Measurements from ENCODE around the gene AASS. TPM values are rescaled to one million over a fixed set of nuclear protein-coding genes. Genes with fewer than 3 reads are reported as not detected.

The AASS gene
- total RNA-seq, 1 experiment from 2014 or later: 15.6 TPM

DNA sequence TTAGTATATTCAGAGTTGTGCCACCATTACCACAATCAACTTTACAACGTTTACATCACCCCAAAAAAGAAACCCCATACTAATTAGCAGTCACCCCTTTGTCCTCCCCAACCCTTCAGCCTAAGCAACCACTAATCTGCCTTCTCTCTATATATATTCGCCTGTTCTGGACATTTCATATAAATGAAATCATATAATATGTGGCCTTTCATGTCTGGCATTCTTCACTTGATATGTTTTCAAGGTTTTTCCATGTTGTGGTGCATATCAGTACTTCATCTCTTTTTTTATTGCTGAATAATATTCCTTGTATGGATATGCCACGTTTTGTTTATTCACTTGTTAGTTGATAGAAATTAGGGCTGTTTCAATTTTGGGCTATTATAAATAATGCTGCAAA is 70.4 kb downstream of the AASS start:
- Mint-ChIP-seq H3K27me3 (ENCODE audit: insufficient read depth, unreplicated experiment) (no peaks in the 10 kb centered on the region), H3K36me3 (ENCODE audit: insufficient read depth, unreplicated experiment) (peaks cover 30% of the 10 kb centered on the region), H3K27ac (ENCODE audit: low read depth, unreplicated experiment) (no peak overlapping the region), H3K4me1 (ENCODE audit: insufficient read depth, unreplicated experiment) (no peaks in the 10 kb centered on the region), H3K4me3 (ENCODE audit: unreplicated experiment) (no peak overlapping the region), H3K9me3 (ENCODE audit: unreplicated experiment) (no peaks in the 10 kb centered on the region)
- intact Hi-C loops (cut with micrococcal nuclease): no loop called here
- TF ChIP-seq, protein P1, sequence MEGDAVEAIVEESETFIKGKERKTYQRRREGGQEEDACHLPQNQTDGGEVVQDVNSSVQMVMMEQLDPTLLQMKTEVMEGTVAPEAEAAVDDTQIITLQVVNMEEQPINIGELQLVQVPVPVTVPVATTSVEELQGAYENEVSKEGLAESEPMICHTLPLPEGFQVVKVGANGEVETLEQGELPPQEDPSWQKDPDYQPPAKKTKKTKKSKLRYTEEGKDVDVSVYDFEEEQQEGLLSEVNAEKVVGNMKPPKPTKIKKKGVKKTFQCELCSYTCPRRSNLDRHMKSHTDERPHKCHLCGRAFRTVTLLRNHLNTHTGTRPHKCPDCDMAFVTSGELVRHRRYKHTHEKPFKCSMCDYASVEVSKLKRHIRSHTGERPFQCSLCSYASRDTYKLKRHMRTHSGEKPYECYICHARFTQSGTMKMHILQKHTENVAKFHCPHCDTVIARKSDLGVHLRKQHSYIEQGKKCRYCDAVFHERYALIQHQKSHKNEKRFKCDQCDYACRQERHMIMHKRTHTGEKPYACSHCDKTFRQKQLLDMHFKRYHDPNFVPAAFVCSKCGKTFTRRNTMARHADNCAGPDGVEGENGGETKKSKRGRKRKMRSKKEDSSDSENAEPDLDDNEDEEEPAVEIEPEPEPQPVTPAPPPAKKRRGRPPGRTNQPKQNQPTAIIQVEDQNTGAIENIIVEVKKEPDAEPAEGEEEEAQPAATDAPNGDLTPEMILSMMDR (IDR thresholded peaks at IDR 0.05; ENCODE audit: unreplicated experiment): no peak
- POLR2A ChIA-PET: no interaction called here
- no peak for DNase-seq (ENCODE audit: unreplicated experiment)
- CTCF ChIA-PET: no interaction called here
- BruUV-seq (replicated peaks): no TSS peak

DNA sequence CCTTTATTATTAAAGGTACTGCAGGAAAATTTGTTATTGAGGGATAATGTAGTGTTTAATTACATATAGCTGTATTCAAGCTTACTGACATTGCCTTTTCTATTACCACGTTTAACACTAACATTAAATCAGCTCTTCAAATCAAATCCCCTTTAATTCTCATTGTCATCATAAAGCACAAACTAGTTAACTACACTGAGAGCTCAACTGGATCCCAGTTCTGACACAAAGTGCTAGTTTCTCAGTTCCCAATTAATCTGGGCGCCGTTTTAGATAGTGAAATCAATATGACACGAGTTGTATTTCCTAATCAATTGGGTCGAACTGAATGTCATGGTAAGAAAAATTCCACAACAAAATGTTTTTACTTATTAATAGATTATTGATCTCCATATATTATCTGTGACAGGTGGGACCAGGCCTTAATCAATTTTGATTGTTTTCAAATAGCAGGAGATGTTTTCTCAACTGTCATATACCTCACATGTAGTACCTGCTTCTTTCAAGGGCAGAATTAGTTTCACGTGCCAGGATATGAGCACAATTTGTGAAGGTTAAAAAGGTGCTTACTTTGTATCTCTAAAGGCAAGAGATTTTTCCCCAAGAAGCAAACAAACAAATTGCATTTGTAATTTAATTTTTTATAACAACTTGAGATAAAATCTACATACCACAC is 71.0 kb downstream of the AASS start:
- H3K36me3 Mint-ChIP-seq (ENCODE audit: insufficient read depth, unreplicated experiment): peaks cover 29% of the 10 kb centered on the region
- no peak for DNase-seq (ENCODE audit: unreplicated experiment)
- H3K9me3 Mint-ChIP-seq (ENCODE audit: unreplicated experiment): no peaks in the 10 kb centered on the region
- ChIA-PET CTCF (interaction anchor here (0.6 to 1.7 kb wide), 3 partner anchors 9 to 1772 kb away, joined by 3 to 4 read pairs (median 3); partner anchors contain the start of gene HYAL4), POLR2A (no interaction called here)
- no peak overlapping the region for H3K27ac Mint-ChIP-seq (ENCODE audit: low read depth, unreplicated experiment)
- no peaks in the 10 kb centered on the region for H3K27me3 Mint-ChIP-seq (ENCODE audit: insufficient read depth, unreplicated experiment)
- H3K4me1 Mint-ChIP-seq (ENCODE audit: insufficient read depth, unreplicated experiment): no peaks in the 10 kb centered on the region
- intact Hi-C loops (cut with micrococcal nuclease): no loop called here
- TF ChIP-seq, protein P1 (IDR thresholded peaks at IDR 0.05; ENCODE audit: unreplicated experiment): no peak
- no TSS peak for BruUV-seq (replicated peaks)
- H3K4me3 Mint-ChIP-seq (ENCODE audit: unreplicated experiment): no peak overlapping the region

DNA sequence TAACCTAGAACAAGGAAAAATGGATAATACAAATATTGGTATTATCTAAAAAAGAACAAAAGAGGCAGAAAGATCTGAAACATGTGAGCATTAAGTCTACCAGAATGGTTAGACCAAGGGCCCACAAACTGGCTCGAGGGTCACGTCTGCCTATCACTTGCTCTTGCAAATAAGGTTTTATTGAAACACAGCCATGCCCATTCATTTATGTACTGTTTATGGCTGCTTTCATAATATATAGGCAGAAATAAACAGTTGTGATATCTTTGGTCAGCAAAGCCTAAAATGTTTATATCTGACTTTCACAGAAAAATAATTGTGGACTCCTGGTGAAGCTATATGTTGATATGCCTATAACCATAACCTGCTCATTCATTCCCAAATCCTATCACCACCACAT is 71.8 kb downstream of the AASS start:
- no TSS peak for BruUV-seq (replicated peaks)
- ChIA-PET POLR2A (no interaction called here), CTCF (interaction anchor here (0.6 to 1.7 kb wide), 3 partner anchors 21 to 1772 kb away, joined by 3 to 4 read pairs (median 3); partner anchors contain the start of gene HYAL4)
- TF ChIP-seq, protein P1 (IDR thresholded peaks at IDR 0.05; ENCODE audit: unreplicated experiment): no peak
- Mint-ChIP-seq H3K27ac (ENCODE audit: low read depth, unreplicated experiment) (no peak overlapping the region), H3K4me1 (ENCODE audit: insufficient read depth, unreplicated experiment) (no peaks in the 10 kb centered on the region), H3K36me3 (ENCODE audit: insufficient read depth, unreplicated experiment) (peaks cover 21% of the 10 kb centered on the region), H3K4me3 (ENCODE audit: unreplicated experiment) (no peak overlapping the region), H3K9me3 (ENCODE audit: unreplicated experiment) (no peaks in the 10 kb centered on the region), H3K27me3 (ENCODE audit: insufficient read depth, unreplicated experiment) (no peaks in the 10 kb centered on the region)
- intact Hi-C loops (cut with micrococcal nuclease): no loop called here
- no peak for DNase-seq (ENCODE audit: unreplicated experiment)

DNA sequence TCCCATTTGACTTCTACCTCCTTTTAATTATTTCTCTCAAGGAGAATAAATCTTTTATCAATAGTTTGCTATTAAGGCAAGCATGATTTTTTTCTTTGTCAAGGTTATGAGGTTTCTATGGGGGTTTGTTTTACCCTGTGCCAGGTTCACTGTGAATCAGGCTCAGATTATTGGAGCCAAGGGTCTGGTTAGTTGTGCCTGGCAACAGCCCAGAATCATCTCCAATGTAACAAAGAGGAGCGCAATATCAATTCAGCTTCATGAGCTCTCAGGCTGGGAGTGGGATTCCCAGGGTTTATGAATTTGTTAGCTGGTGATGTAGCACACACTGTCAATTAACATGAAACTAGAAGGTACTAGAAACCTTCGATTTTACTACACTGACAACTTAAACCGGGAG is 73.2 kb downstream of the AASS start:
- TF ChIP-seq, protein P1 (IDR thresholded peaks at IDR 0.05; ENCODE audit: unreplicated experiment): no peak
- Mint-ChIP-seq H3K4me3 (ENCODE audit: unreplicated experiment) (no peak overlapping the region), H3K4me1 (ENCODE audit: insufficient read depth, unreplicated experiment) (no peaks in the 10 kb centered on the region), H3K9me3 (ENCODE audit: unreplicated experiment) (no peaks in the 10 kb centered on the region), H3K27ac (ENCODE audit: low read depth, unreplicated experiment) (no peak overlapping the region), H3K27me3 (ENCODE audit: insufficient read depth, unreplicated experiment) (no peaks in the 10 kb centered on the region), H3K36me3 (ENCODE audit: insufficient read depth, unreplicated experiment) (peaks cover 8% of the 10 kb centered on the region)
- ChIA-PET POLR2A (no interaction called here), CTCF (no interaction called here)
- intact Hi-C loops (cut with micrococcal nuclease): no loop called here
- DNase-seq (ENCODE audit: unreplicated experiment): no peak
- no TSS peak for BruUV-seq (replicated peaks)

All from MCF 10A (cell line).